Sigmoid colon (tissue), 4 donors: Measurements from ENCODE around the gene UNC13C.

Experiments used
- EP300 ChIP-seq, 4 donors: sonication (generic); formaldehyde crosslinking; IDR thresholded peaks; one replicate each; pipeline ENCODE4 v1.6.1; 2017; ENCODE audit warnings: antibody characterized with exemption in 4 of 4
- POLR2A ChIP-seq, 2 donors: fragments of 450-650 bp; IDR thresholded peaks; one replicate each; pipeline ENCODE4 v1.6.1; 2016; ENCODE audit warnings: antibody characterized with exemption in 2 of 2, mild to moderate bottlenecking in 2 of 2, moderate library complexity in 2 of 2
- POLR2AphosphoS5 ChIP-seq, 4 donors: sonication (generic); formaldehyde crosslinking; IDR thresholded peaks; one replicate each; pipeline ENCODE4 v1.6.1; 2017; ENCODE audit warnings: antibody characterized with exemption in 4 of 4
- TF ChIP-seq, protein P1 (sequence below), 4 experiments: fragments of 450-650 bp in 3 of 4; fragments of 200-600 bp in 1 of 4; IDR thresholded peaks; one replicate each; pipeline ENCODE4 v1.5.1; 2016 to 2019; ENCODE audit warnings: antibody characterized with exemption in 4 of 4, mild to moderate bottlenecking in 3 of 4, moderate library complexity in 2 of 4

DNA sequence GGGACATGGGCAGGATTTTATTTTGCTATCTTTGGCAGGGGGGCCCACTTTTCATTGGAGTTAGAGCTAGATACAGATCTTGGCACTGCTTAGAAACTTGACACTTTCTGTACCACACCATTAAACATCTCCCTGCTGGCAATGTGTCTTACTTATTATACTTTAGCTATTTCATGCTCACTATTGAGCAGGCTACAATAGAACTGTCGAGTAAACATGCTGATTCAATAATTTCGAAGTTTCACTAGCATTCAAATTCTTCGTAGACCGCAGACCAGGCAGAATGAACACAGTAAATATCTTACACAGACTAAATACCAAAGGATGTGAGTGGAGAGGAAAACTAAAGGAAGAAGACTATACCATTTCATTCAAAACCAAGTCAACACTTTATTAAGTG is 180.8 kb downstream of the UNC13C start:
- TF ChIP-seq, protein P1, sequence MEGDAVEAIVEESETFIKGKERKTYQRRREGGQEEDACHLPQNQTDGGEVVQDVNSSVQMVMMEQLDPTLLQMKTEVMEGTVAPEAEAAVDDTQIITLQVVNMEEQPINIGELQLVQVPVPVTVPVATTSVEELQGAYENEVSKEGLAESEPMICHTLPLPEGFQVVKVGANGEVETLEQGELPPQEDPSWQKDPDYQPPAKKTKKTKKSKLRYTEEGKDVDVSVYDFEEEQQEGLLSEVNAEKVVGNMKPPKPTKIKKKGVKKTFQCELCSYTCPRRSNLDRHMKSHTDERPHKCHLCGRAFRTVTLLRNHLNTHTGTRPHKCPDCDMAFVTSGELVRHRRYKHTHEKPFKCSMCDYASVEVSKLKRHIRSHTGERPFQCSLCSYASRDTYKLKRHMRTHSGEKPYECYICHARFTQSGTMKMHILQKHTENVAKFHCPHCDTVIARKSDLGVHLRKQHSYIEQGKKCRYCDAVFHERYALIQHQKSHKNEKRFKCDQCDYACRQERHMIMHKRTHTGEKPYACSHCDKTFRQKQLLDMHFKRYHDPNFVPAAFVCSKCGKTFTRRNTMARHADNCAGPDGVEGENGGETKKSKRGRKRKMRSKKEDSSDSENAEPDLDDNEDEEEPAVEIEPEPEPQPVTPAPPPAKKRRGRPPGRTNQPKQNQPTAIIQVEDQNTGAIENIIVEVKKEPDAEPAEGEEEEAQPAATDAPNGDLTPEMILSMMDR (IDR thresholded peaks at IDR 0.05) = no peak
- TF ChIP-seq POLR2A (IDR thresholded peaks at IDR 0.05) (no peak), POLR2AphosphoS5 (IDR thresholded peaks at IDR 0.05) (no peak), EP300 (IDR thresholded peaks at IDR 0.05) (no peak)
